Measurements from ENCODE around the gene ATP6V1C2. TPM values are rescaled to one million over a fixed set of nuclear protein-coding genes. Genes with fewer than 3 reads are reported as not detected.

Gene ATP6V1C2
- total and polyA plus RNA-seq, 2 of the 4 experiments (the other 2 are of a cell fraction), result not detected

GRCh38 chr2:10775831-10776230, 54.4 kb downstream of the ATP6V1C2 start:
- Histone ChIP-seq H3K23ac (ENCODE audit: low read depth, low read length) (no peak overlapping the region), H3K9me1 (ENCODE audit: insufficient read depth, low read length) (no peaks in the 10 kb centered on the region), H3K79me1 (ENCODE audit: low read depth in 1 of 2, low read length in 2 of 2) (no peaks in the 10 kb centered on the region), H4K8ac (ENCODE audit: low read depth in 2 of 2, low read length in 2 of 2) (no peak overlapping the region), H3K56ac (ENCODE audit: extremely low read depth, insufficient read depth, low read length) (no peak overlapping the region), H2AK9ac (replicated peaks; ENCODE audit: low read depth, low read length, poor library complexity) (no peak overlapping the region), H2BK20ac (ENCODE audit: low read depth, low read length) (no peak overlapping the region), H4K5ac (ENCODE audit: low read depth, low read length) (no peak overlapping the region), H4K20me1 (ENCODE audit: insufficient read depth, low read length) (no peaks in the 10 kb centered on the region; the same call in 1 of the 2 replicates), H3K9me3 (ENCODE audit: control insufficient read depth, insufficient read depth, low read length) (no peaks in the 10 kb centered on the region), H3K18ac (ENCODE audit: low read depth, low read length) (no peak overlapping the region), H3K4me2 (ENCODE audit: low read depth, low read length) (no peak overlapping the region), H4K91ac (ENCODE audit: insufficient read depth, low read depth, low read length) (no peak overlapping the region), H3K14ac (replicated peaks; ENCODE audit: low read depth, low read length) (no peak overlapping the region), H3K4me1 (ENCODE audit: control insufficient read depth, insufficient read depth, low read length) (no peaks in the 10 kb centered on the region), H2BK15ac (ENCODE audit: low read depth, low read length) (no peak overlapping the region), H2BK120ac (ENCODE audit: low read depth, low read length) (no peak overlapping the region), H2AFZ (replicated peaks; ENCODE audit: low read length, poor library complexity) (no peak overlapping the region), H3K4ac (ENCODE audit: low read depth, low read length) (no peak overlapping the region), H3K36me3 (ENCODE audit: control insufficient read depth, insufficient read depth, low read length) (peaks cover 8% of the 10 kb centered on the region), H2BK5ac (ENCODE audit: low read depth, low read length, poor library complexity, severe bottlenecking) (no peak overlapping the region), H3K27ac (ENCODE audit: insufficient read depth, low read length) (no peak overlapping the region), H3K9ac (ENCODE audit: low read depth, low read length) (no peak overlapping the region), H3K27me3 (ENCODE audit: control insufficient read depth, insufficient read depth, low read length) (peaks cover 4% of the 10 kb centered on the region; the same call in 1 of the 2 replicates), H2AK5ac (ENCODE audit: low read depth, low read length) (no peak overlapping the region), H3K4me3 (ENCODE audit: insufficient read depth, low read depth, low read length) (no peak overlapping the region)
- ChIA-PET POLR2A (ENCODE audit: unreplicated experiment) (no interaction called here), CTCF (no interaction called here)
- intact Hi-C loops (cut with micrococcal nuclease), result no loop called here
- 96% methylated on average over 7 of the region's 13 CpGs; no CpG with 5 or more reads in 1 of the 2 experiments for WGBS, 2 experiments (ENCODE audit: extremely low coverage in 2 of 2, insufficient read length in 1 of 2)
- DNase-seq (no peak), ATAC-seq (ENCODE audit: low read depth) (no peak)
- dilution Hi-C loops (cut with HindIII; ENCODE audit: low sequenced_read_pairs, unreplicated experiment), result no loop called here
- TF ChIP-seq CTCF (conservative IDR thresholded peaks at IDR 0.05; ENCODE audit: low read depth, low read length), result no peak
- no peak for TF ChIP-seq RAD21 (IDR thresholded peaks at IDR 0.05; ENCODE audit: low read length)
- TF ChIP-seq SMC3 (IDR thresholded peaks at IDR 0.05; ENCODE audit: low read depth, low read length), result no peak
- TF ChIP-seq CHD1 (IDR thresholded peaks at IDR 0.05; ENCODE audit: low read depth, low read length), result no peak
- TF ChIP-seq USF2 (IDR thresholded peaks at IDR 0.05; ENCODE audit: low read depth, low read length), result no peak
- TF ChIP-seq FOS (IDR thresholded peaks at IDR 0.05; ENCODE audit: low read depth, low read length), result no peak
- no peak for TF ChIP-seq RFX5 (IDR thresholded peaks at IDR 0.05; ENCODE audit: low read depth, low read length)
- TF ChIP-seq NFE2L2 (IDR thresholded peaks at IDR 0.05; ENCODE audit: low read depth, low read length), result no peak
- TF ChIP-seq MAZ (IDR thresholded peaks at IDR 0.05; ENCODE audit: borderline replicate concordance, low read depth, low read length), result no peak
- TF ChIP-seq ELK1 (IDR thresholded peaks at IDR 0.05; ENCODE audit: borderline replicate concordance, low read depth, low read length), result no peak
- no peak for TF ChIP-seq POLR2A (IDR thresholded peaks at IDR 0.05; ENCODE audit: low read depth, low read length)
- no peak for TF ChIP-seq BHLHE40 (IDR thresholded peaks at IDR 0.05; ENCODE audit: low read depth, low read length)
- TF ChIP-seq MAFK (IDR thresholded peaks at IDR 0.05; ENCODE audit: low read depth, low read length), result no peak
- TF ChIP-seq CEBPB (IDR thresholded peaks at IDR 0.05; ENCODE audit: low read depth, low read length), result no peak
- no TSS peak for BruUV-seq (replicated peaks)
- in situ Hi-C loops (cut with MboI; ENCODE audit: low sequenced_read_pairs), result no loop called here
